SKM-1 (cell line): ENCODE measurements around the gene CXorf49.
"Not testable (repeated sequence)": the region's sequence is repeated elsewhere in the genome, so short reads cannot be mapped to it uniquely, and the experiment has no call there.

Experiments used
- DNase-seq: peaks from one replicate; lab custom pipeline; 2025; ENCODE audit not compliant: unreplicated experiment; lab: John Stamatoyannopoulos, UW

The CXorf49 gene

GRCh38 chrX:71675636-71676035 is 42.4 kb downstream of the CXorf49 start:
- DNase-seq: not testable (repeated sequence)

- DNase-seq: no peak
Measured at GRCh38 chrX:71671938-71672337, 46.1 kb downstream of the CXorf49 start.

- no peak for DNase-seq
Measured at GRCh38 chrX:71671043-71671780, 46.9 kb downstream of the CXorf49 start.

- DNase-seq: not testable (repeated sequence)
Measured at GRCh38 chrX:71669947-71670346, 48.1 kb downstream of the CXorf49 start.

GRCh38 chrX:71669492-71669891 is 48.6 kb downstream of the CXorf49 start:
- DNase-seq: no peak

- DNase-seq: no peak
Measured at GRCh38 chrX:71668248-71668595, 49.9 kb downstream of the CXorf49 start.

GRCh38 chrX:71667328-71668247 is 50.5 kb downstream of the CXorf49 start, which contains the start of gene LOC101059915:
Gene LOC101059915 (plus strand): TSS chrX:71667546.
- DNase-seq: no peak

GRCh38 chrX:71666240-71667223 is 51.6 kb downstream of the CXorf49 start:
- no peak for DNase-seq

GRCh38 chrX:71665747-71666146 is 52.3 kb downstream of the CXorf49 start:
- no peak for DNase-seq

GRCh38 chrX:71664889-71665491 is 53.1 kb downstream of the CXorf49 start:
- DNase-seq: no peak
